Activated CD4-positive, alpha-beta T cell treated with anti-CD3 and anti-CD28 coated beads, Interleukin-2, amount 50 U/mL, for 4 hours (primary cell): ENCODE data around the gene CRTC2.
"Not testable (repeated sequence)": the region's sequence is repeated elsewhere in the genome, so short reads cannot be mapped to it uniquely, and the experiment has no call there.

ENCODE experiments used
- DNase-seq, 2 experiments: peaks; one replicate each; pipeline ENCODE4 v3.0.0-alpha.2; 2020

Gene CRTC2, protein sequence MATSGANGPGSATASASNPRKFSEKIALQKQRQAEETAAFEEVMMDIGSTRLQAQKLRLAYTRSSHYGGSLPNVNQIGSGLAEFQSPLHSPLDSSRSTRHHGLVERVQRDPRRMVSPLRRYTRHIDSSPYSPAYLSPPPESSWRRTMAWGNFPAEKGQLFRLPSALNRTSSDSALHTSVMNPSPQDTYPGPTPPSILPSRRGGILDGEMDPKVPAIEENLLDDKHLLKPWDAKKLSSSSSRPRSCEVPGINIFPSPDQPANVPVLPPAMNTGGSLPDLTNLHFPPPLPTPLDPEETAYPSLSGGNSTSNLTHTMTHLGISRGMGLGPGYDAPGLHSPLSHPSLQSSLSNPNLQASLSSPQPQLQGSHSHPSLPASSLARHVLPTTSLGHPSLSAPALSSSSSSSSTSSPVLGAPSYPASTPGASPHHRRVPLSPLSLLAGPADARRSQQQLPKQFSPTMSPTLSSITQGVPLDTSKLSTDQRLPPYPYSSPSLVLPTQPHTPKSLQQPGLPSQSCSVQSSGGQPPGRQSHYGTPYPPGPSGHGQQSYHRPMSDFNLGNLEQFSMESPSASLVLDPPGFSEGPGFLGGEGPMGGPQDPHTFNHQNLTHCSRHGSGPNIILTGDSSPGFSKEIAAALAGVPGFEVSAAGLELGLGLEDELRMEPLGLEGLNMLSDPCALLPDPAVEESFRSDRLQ

DNA sequence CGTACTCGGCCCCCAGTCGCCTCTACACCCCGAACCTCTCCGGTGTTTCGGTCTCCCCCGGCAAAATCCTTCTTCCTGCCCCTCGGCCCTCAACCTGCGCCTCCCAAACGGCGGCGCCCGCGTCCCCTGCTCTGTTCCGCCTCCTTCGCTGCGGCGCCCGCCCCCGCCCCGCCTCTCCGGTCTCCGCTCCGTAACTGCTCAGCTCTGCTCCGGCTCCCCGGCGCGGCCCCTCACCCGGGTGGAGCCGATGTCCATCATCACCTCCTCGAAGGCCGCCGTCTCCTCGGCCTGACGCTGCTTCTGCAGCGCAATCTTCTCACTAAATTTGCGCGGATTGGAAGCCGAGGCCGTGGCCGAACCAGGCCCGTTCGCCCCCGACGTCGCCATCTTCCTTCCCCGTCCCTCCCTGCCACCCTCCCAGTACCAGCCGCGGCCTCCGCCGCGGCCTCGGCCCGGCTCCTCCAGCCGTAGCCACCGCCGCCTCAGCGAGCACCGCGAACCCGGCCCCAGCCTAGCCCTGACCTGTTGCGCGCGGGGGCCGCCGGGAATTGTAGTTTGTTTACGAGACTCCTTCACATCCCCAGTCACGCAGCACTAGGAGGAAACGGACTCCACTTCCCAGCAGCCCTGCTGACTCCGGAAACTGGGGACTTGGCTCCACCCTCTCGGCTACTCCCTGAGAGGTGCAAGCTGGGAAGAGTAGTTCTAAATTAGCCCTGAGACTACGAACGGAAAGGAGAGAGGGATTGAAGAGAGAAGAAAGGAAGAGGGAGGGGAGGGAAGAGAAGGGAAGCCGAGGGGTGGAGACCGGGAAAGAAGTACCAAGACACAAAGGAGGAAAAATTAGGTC lies at the start of gene CRTC2:
Gene CRTC2 (minus strand): TSS at position 502 of the 850 bp plus-strand sequence. CDS start 115 bp downstream, at position 387.
- peak; percentile 97 to 98 for DNase-seq

DNA sequence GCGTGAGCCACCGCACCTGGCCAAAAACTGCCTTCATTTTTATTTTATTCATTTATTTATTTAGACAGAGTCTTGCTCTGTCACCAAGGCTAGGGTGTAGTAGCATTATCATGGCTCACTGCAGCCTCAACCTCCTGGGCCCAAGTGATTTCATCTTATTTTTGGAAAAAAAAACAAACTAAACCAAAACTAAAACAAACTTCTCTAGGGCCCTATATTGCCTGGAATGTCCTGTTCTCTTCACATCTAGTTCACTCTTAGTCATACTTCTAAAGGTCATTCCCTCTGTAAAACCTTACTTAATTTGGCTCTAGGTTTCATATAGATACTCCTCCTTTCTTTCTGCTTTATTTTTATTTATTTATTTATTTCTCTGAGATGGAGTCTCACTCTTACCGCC lies 47.7 kb upstream of the CRTC2 start:
- no peak for DNase-seq

DNA sequence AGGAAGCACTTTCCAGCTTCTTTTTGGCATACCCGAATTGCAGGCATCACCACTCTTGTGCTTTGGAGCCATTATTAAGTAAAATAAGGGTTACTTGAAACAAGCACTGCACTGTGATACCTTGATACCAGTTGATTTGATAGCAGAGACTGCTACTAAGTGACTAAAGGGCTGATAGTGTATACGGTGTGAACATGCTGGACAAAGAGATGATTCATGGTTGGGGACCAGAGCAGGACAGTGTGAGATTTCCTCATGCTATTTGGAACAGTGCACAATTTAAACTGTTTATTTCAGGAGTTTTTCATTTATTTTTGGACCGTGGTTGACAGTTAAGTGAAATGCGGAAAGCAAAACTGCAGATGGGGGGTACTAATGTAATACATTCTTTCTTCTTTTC lies 42.0 kb upstream of the CRTC2 start:
- no peak for DNase-seq

DNA sequence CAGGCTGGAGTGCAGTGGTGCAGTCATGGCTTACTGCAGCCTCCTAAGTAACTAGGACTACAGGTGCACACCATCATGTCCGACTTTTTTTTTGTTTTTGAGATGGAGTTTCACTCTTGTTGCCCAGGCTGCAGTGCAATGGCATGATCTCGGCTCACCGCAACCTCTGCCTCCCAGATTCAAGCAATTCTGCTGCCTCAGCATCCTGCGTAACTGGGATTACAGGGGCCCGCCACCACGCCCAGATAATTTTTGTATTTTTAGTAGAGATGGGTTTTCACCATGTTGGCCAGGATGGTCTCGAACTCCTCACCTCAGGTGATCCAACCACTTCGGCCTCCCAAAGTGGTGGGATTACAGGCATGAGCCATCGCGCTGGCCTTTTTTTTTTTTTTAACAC lies 38.5 kb upstream of the CRTC2 start:
- DNase-seq: not testable (repeated sequence)

DNA sequence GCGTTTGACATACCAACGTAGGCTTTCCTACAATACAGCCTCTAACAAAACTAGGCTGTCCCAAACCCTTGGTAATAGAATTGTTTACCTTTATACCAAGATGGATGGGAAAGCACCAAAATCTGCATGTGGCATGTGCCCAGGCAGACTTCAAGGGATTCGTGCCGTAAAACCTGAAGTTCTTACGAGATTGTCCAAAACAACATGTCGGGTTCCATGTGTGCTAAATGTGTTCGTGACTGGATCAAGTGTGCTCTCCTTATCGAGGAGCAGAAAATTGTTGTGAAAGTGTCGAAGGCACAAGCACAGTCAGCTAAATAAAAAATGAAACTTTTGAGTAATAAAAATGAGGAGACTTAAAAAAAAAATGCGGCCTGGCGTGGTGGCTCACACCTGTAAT lies 37.2 kb upstream of the CRTC2 start:
- DNase-seq: no peak

DNA sequence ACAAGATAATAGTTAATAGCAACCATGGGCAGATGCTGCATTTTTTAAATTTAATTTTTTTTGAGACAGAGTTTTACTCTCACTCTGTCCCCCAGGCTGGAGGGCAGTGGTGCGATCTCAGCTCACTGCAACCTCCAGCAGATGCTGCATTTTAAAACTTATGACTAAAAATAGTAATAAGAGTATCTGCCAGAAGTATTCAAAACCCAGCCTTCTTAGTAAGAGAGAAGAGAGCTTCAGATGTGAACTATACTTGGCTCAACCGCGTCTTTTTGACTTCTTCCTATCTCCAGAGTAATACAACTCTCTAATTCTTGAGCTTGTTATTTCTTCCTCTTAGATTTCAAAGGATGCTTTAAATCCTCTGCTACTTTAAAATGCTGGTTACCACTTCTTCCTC lies 36.8 kb upstream of the CRTC2 start:
- DNase-seq: no peak

DNA sequence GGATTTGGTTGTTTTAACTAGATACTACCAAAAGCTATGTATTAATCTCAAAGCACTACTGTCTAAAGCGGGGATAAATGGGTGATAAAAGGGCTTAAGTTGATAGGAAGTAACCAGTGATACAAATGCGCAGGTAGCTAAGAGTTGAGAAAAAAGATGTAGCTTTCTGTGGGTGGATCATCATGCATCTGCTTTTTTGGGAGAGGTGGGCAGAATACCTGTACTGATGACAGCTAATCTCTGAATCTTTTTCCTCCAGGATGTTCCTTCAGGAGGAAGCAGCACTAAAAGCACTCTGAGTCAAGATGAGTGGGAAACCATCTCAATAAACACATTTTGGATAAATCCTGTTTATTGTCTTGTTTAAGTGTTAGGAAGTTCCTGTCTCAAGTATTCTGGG lies 33.4 kb upstream of the CRTC2 start:
- DNase-seq: no peak

DNA sequence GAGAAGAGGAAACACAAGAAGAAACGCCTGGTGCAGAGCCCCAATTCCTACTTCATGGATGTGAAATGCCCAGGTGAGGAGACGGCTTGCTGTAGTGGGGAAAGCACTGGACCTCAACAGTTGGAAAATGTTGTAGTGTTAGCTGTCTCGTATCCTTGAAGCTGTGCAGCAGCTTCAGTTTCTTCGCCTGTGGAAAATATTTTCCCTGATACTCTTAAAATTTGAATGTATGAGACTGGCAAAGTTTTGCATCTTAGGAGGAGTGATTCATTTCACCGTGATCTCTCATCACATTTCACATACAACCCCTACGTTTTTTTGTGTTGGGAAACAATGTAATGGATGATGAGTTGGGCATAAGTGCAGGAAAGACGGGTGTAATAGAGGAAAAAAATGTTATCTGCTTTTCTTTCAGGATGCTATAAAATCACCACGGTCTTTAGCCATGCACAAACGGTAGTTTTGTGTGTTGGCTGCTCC lies 32.8 kb upstream of the CRTC2 start:
- DNase-seq: no peak

DNA sequence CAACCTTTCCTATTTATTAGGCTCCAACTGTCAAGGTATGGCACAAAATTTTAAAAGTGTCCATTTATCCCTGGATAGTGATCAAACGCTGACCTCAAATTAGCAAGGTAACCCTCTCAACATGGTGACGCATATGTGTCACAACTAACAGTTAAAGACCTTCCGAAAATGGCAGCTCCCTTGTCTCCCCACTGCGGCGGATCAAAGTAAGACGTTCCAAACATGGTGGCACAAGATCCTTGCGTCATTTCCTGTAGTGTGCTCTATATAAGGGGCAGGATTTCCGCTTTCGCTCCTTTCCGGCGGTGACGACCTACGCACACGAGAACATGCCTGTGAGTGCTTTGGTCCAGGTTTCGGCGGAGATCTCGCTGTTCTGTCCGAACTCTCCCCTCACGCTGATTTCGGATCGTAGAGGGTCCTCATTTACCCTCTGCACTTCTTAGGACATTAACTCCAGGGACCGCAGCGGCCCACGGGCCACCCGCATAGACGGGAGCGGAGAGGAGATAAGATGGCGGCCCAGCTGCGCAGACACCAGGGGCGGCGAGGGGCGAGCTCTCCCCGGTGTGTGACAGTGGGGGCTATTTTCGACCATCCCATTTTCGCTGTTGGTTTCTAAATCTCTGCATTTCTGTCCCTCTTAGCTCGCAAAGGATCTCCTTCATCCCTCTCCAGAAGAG lies 32.2 kb upstream of the CRTC2 start, which contains the start of gene RPS27:
Gene RPS27 (plus strand): TSS at position 295 of the 683 bp plus-strand sequence. CDS start 35 bp downstream, at position 330.
- peak; percentile 78 to 84 for DNase-seq

DNA sequence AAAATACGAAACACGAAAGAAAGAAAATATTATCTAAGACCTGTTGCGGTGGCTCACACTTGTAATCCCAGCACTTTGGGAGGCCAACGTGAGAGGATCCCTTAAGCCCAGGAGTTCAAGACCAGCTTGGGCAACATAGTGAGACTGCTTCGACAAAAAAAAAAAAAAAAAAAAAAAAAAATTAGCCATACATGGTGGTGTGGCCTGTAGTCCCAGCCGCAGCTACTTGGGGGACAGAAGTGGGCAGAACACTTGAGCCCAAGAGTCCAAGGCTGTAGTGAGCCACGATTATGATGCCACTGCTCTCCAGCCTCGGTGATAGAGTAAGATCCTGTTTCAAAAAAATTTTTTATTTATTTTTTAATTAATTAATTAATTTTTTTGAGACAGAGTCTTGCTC lies 29.2 kb upstream of the CRTC2 start:
- no peak for DNase-seq

DNA sequence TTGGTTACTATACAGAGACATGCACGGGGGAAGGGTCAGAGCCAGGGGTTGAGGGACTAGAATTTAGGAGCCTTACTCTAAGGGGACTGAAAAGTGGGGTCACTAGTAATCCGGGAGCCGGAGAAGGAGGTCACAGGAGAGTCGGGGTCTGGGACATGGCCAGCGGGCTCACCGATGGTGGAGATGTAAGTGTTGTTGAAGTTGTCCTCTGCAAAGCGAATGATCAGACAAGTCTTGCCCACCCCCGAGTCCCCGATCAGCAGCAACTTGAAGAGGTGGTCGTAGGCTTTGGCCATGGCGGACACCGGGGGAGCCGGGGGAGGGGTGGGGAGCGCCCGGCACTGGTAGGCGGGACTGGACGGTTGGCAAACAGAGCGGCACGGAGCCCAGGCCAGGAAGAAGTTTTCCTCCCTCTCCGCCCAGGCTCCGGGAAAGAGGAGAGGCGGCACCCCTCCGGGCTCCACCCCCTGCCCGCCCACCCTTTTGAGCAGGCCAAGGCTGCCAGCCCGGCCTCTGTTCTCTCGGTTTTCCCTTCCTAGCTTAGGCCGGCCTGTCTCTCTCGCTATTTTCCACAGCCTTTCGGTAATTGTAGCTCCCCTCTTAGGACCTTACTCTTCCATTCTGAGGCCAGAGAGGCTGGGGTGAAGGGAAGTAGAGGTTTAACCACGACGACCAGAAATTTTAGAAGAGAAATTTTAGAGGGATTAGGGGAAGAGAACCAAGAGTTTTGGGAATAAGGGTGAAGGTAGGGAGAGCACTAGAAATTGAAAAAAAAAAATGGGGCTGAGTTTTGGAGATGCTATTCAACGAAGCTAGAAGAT lies 27.7 kb upstream of the CRTC2 start, which contains the start of gene RAB13:
Gene RAB13 (minus strand): TSS at position 399 of the 821 bp plus-strand sequence. CDS start 103 bp downstream, at position 296.
- no peak for DNase-seq

DNA sequence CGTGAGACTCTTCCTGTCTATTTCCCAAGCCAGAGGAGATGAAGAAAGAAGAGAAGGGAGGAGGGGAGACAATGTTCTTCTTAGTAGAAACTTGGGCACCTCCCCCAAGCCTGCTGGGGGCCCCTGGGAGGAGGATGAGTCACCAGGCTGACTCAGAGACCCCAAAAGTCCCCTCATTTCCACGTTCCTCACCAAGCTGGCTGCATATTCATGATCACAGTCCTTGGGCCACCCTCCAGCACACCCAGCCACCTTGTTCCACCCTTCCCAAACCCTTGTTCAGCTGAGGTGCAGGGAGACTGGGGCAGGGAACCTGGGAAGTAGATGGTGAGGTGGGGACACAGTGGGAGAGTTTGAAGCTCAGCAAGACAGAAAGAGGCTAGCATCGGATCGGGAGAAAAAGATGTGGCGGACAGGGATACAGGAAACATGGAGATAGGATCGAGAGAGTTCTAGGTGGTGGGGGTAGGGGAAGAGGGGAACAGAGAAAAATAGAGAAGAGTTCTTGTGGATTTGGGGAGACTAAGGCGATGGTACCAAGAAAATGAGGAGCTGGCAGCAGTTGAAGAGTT lies 27.0 kb upstream of the CRTC2 start:
- DNase-seq: peak in 1 of 2 experiments; percentile 25

DNA sequence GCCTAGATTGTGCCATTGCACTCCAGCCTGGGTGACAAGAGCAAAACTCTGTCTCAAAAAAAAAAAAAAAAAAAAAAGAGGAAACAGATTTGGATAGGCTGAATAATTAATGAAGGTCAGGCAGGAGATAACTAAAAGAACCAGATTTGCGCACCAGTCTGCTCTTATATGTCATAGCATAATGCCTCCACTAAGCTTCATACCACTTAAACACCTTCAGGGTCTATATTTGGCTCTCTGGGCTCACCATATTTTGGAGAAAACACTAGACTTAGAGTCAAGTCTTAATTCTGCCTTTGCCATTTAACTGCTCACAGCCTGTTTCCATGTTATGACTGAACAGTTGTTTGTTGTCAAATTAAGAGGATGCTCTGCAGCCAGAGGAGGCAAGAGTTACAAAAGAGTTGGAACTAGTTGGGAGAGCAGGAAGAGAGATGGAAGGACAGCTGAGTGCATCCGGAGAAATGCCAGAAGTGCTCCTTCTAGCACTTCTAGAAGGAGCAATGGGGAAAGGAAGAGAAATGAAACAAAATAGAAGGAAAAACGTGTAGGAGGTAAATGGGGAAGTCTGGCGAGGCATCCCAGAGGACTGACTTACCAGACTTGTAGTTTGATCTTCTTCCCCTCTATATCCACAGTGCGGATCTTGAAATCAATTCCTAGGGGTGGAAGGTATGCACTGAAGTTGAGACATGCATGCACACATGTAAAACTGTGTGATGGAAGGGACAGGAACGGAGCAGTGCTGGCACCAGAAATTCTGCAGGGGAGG lies 25.9 kb upstream of the CRTC2 start:
- DNase-seq: no peak

DNA sequence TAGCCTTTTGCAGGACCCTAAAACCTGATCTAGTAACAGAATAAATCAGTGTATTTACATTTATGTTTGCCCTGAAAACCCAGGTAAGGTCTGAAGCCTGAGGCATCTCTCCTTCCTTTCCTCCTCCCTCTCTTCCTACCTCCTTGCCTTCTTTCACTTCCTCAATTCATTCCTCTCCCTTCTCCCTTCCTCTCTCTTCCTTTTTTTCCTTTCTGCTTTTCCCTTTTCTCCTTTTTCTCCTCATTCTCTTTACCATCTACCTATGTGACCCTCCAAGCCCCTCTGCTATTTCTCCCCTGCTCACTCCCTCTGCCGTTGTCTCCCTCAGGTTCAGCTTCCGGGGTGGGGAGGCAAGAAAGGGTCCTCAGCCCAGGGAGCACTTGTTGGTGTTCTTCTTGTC lies 23.3 kb upstream of the CRTC2 start:
- not testable (repeated sequence) for DNase-seq

DNA sequence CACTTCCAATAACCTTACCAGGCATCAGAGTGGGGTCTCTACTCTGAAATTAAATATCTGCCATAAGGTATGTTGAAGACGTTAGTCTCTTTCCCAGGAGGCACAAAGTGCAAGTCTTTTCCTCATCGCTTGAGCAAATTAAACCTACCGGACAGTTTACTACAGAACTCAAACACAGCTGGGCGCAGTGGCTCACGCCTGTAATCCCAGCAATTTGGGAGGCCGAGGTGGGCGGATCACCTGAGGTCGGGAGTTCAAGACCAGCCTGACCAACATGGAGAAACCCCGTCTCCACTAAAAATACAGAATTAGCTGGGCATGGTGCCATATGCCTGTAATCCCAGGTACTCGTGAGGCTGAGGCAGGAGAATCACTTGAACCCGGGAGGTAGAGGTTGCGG lies 20.7 kb upstream of the CRTC2 start:
- not testable (repeated sequence) for DNase-seq

DNA sequence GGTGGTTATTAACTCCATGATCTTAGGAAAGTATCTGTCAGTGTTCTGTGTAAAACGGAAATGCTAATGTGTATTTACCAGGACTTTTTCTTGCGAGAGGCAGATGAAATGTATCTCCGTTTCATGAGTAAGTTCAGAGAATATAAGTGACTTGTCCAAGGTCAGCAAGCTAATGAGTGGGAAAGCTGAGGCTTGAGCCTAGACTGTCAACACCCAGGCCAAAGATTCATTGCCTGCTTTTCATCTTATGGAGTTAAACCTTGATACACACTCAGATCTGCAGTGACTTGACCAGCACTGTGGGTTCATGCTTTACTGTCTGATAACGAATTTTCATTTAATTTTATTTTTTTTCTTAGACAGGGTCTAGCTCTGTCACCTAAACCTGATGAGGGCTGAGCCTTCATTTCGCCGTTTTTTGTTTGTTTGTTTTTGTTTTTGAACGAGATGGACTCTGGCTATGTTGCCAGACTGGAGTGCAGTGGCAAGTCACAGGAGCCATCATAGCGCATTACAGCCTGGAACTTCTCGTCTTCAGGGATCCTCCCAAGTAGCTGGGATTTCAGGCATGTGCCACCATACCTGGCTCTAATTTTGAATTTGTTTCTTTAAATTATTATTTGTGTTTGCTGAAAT lies 20.0 kb upstream of the CRTC2 start:
- no peak for DNase-seq

DNA sequence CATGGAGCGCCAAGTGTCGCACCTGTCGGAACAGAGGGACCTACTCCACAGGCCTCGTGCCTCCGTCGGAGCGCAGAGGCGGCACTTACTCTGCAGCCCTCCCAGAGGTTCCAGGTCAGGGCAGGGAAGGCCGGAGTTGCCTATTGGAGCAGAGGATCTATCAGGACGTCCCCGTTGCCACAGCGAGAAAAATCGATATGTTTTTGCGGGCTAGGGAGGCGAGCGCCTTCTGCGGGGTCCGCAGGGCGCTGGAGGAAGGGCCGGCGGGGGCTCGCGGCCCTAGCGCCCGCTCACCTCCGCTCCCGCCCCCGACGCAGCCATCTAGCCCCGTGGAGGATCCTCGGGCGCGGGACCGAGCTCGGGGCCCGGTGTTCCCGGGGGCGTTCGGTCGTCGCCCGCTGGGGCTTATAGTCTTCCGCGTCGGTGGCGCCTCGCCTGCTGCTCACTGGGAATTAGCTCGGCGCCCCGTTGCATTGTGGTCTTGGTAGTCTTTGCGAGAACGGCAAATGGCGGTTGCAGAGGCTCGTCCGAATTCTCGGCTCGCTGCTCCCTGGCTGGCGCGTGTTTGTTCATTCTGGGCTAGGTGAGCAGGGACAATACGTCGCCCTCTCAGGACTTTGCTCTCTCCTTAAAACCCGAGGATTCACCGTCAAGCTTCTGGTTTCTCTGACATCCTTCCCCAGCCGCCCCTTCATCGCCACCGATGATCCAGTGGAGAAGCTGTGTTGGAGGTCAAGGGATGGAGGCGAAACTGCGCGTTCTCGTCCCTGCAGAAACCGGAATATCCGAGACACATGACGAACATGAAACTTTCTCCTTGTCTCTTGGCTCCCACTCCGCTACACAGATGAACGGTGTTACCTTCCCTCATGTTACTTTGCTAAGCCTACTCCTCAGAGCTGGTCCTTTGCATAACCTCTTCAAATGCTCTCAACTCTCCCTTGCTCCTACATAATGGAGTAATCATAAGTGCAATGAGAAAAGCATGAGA lies 19.1 kb upstream of the CRTC2 start, which contains the start of gene JTB:
Gene JTB (minus strand): TSS at position 425 of the 991 bp plus-strand sequence. CDS start 422 bp downstream, at position 3.
- peak; percentile 83 to 84 for DNase-seq

DNA sequence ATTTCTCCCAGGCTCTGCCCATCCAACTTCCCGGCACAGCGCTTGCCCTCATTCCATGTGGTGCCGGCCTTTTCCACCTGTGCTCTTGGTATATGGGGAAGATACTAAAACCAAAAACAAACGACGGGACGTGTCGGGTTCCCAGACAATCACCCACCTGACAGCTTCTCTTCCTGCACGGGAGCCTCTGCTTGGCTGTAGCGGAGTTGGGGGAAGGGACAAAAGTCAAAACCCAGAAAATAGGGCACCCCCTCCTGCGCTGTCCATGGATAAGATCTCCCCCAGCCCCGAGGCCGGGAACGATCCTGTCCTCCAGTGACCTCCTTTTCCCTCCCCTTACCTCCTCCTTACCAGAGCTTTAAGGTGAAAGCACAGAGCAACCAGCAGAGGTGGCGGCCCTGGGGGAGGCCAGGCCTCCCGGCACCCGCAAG lies 18.4 kb upstream of the CRTC2 start:
- no peak for DNase-seq
